GM18520 (cell line): ENCODE measurements around the gene ZNF143.
"Not testable (repeated sequence)": the region's sequence is repeated elsewhere in the genome, so short reads cannot be mapped to it uniquely, and the experiment has no call there.

Source experiments
- ATAC-seq: cut with Tn5 transposase; IDR thresholded peaks from one replicate; pipeline ENCODE4 v1.9.1; 2021; ENCODE audit not compliant: unreplicated experiment

Gene ZNF143

GRCh38 chr11:9495803-9496514 lies 35.1 kb downstream of the ZNF143 start:
- ATAC-seq = no peak

DNA sequence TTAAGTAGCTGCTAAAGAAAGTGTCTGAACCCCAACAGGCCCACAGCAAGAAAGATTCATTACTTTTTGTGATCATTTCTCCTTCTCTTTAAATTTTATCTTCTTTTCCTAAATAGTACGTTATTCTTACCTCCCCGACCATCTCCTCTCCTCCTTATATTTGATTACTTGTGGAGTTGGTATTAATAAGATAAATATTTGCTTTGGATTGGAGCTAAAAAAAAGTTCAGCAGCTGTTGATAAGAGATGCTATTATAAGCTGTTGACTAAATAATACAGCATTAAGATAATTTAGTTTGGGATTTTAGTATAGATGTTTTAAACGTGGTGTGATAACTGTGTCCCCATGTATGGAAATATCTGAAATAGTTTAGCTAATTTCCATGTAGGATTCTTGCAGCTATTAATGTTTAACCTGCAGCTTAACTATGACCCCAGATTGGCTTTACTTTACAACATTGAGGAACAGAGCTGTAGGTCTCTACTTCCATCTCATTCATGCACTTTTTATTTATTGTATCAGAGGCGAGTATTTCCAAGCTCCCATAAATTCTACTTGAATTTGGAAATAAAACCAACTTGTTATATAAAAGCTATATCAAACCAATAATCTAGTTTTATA lies 37.8 kb downstream of the ZNF143 start:
- ATAC-seq = no peak

DNA sequence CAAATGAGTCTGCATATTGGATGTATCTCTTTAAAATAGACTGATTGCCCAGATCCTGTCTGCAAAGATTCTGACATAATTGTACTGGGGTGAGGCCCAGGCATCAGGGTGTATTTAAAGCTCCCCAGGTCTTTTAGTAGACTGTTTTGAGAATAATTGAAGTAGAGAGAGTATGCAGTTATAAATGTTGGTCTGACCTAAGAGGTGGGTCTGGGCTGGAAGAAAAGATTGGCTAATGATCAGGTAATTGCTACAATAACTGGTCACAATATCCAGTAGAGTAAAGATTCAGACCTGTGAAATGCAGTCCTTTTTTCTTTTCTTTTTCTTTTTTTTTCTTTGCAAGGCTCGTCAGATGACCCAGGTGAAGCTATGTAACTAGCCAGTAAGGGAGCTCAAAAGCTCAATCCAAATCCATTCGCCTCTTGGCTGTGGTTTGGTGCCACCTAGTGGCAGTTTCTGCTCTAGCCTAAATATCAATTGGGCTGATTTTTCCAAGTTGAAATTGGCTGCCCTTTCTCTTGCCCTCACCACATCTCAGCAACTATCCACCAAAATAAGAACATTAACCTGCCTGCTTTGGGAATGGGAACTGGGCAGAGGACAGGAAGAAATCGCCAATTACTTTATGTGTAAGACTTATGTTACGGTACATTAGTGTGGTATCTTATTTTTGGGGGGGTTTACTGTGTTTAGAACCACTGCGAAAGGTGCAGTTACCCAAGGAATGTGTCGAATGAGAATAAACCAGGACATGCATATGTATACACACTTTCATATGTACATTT lies 45.9 kb downstream of the ZNF143 start:
- ATAC-seq = peak; percentile 35

DNA sequence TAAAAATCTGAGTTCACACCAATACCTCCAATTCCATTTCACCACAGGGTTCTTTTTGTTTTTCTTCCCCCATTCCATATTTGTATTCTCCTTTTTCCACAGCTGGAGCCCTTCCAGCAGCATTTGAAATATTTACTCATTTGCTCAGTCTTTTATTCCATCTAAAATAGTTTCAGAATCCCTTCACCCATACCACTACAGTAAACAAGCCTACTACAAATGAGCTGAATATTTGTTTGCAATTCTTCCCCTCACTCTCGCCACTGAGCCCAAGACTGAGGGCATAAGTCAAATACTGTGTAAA lies 46.4 kb downstream of the ZNF143 start:
- no peak for ATAC-seq

GRCh38 chr11:9509041-9509440 lies 48.2 kb downstream of the ZNF143 start:
- no peak for ATAC-seq

DNA sequence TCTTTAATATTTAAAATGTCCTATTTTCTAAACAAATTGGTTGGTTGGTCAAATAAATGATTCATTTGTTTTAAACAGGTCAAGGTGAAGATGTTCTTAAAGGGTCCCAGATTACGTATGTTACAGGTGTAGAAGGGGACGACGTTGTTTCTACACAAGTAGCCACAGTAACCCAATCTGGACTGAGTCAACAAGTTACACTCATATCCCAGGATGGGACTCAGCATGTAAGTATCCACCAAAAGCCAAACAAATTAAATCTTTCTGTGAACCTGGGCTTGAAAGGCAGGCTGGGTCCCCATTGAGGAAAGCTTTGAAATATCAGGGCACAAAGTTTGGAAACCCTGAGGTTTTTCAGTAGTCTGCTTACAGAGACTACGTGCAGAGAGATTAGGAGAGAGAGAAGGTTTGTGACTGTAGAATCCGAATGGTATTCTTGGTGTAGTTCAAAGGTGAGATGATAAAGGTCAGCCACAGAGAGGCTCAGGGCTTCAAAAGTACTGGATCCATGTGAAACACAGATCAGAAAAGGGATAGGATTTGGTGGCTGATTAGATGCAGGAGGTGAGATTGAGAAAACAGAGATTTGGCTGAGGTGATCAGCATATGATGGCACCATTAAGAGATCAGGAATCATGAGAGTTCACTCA lies 51.7 kb downstream of the ZNF143 start:
- ATAC-seq = no peak

GRCh38 chr11:9514576-9514975 lies 53.8 kb downstream of the ZNF143 start:
- not testable (repeated sequence) for ATAC-seq

- no peak for ATAC-seq
Observed at GRCh38 chr11:9516113-9516512, 55.3 kb downstream of the ZNF143 start.

- ATAC-seq = no peak
Observed at GRCh38 chr11:9518835-9519410, 58.1 kb downstream of the ZNF143 start.

DNA sequence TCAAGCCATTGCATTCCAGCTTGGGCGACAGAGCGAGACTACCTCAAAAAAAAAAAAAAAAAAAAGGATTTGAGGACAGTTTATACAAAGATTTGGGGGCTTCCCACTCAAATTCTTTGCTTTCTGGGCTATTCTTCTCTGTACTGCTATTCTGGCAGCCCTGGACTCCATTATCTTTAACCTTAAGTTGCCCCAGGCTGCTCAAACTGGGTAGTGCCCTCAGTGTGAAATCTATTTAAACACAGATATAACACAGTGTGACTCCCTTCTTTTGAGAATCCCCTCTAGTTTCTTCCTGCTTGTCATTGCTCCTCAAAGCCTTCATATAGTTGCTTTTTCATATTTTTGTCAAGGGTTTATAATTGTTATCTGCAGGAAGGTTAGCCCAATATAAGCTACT lies 63.2 kb downstream of the ZNF143 start:
- no peak for ATAC-seq

DNA sequence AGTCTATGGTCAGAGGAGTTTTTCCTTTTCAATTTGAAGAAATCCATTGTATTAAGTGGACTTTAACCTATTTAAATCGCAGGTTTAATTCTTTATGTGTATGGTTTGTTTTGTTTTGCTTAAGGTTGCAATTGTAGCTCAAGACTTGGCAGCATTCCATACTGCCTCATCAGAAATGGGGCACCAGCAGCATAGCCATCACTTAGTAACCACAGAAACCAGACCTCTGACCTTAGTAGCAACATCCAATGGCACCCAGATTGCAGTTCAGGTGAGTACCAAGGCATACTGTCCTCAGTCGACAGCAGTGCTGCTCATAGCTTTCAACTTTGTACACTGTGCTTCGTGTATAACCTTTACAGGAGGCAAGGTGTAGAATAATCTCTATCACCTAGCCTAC lies 64.3 kb downstream of the ZNF143 start:
- no peak for ATAC-seq

GRCh38 chr11:9527481-9528135 lies 66.8 kb downstream of the ZNF143 start:
- no peak for ATAC-seq

GRCh38 chr11:9528136-9528501 lies 67.3 kb downstream of the ZNF143 start:
- ATAC-seq = no peak

DNA sequence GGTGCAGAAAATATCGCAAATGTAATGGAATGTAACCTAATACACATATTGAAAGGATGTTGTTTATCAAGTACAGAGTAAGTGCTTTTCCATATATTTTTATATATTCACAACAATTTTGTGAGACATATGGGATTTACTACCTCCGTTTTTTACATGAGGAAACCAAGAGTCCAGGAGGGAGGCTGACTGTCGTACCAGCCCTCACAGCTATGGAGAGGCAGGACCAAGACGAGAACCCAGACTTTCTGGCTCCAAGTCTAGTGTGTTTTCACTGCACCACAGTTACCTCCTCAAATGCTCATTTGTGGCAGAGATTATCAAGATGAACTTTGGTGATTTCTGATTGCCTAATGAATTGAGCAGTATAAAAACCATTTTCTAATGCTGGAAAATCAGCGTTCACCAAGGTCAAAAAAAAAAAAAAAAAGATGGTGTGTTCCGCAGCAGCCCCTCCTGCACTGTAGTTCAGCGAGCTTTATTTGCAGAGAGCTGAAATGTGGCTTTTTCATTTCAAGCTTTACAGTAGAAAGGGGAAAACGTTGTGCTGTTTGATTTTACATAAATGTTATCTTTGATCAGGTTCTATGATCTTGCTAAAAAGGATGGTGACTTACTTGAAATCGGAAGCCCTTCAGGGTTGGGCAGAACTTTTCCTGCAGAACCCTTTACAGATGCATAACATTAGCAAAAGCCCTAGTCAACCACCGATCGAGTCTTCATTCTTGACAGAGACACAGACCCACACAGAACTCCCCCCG lies 67.9 kb downstream of the ZNF143 start:
- ATAC-seq = no peak

DNA sequence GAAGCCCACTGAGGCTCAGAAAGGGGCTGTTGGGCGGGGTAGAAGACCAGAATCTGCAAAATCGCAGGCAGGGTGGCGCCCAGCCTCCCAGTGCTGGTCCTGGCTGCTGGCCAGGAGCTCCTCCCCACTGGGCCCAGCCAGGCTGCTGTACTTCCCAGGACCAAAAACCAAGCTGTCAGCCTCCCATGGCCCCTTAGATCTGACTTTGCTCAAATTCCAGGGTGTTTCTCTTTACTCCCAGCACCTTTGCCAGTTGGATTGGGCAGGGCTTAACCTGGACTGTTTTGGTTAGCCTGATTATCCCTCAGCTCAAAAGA lies 68.5 kb downstream of the ZNF143 start:
- ATAC-seq = no peak

DNA sequence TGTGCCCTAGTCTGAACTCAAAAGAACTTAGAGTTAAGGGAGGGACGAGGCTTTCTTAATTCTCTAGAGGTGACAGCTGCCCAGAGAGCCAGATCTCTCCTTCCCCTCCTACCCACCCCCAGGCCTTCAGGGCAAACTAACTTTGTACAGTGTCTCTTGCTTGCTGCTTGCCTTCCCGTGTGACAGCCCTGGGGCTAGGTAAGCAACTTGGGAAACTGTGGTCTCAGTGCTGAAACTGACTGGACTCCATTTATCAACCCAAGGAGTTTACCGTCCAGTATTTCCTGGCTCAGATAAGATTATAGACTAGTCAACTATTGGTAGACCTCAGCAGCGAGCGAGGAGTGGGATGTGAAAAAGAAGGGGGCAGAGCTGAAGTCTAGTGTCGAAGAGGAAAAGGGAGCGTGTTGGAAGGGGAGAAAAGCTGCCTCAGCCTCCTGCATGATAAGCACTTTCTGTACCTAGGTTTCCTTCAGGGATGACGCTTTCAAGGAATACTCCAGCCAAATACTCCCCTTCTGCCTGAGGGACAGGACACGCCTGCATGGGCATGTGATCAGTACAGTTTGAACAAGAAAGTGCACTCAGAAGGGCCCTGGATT lies 69.3 kb downstream of the ZNF143 start:
- ATAC-seq = no peak

GRCh38 chr11:9530901-9531625 lies 70.3 kb downstream of the ZNF143 start:
- no peak for ATAC-seq

DNA sequence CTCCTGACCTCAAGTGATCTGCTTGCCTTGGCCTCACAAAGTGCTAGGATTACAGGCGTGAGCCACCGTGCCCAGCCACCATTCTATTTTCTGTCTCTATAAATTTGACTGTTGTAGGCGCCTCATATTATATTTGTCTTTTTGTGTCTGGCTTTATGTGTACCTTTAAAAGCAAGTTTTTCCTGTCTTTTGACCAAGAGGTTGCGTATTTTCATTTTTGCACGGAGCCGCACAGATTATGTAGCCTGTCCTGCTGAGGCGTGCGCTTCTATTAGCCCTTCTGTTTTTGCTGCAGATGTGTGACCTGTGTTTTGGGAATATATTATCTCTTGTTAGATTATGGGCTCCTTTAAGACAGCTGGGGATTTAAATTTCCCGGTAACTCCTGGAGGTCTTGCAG lies 72.2 kb downstream of the ZNF143 start:
- ATAC-seq = no peak

DNA sequence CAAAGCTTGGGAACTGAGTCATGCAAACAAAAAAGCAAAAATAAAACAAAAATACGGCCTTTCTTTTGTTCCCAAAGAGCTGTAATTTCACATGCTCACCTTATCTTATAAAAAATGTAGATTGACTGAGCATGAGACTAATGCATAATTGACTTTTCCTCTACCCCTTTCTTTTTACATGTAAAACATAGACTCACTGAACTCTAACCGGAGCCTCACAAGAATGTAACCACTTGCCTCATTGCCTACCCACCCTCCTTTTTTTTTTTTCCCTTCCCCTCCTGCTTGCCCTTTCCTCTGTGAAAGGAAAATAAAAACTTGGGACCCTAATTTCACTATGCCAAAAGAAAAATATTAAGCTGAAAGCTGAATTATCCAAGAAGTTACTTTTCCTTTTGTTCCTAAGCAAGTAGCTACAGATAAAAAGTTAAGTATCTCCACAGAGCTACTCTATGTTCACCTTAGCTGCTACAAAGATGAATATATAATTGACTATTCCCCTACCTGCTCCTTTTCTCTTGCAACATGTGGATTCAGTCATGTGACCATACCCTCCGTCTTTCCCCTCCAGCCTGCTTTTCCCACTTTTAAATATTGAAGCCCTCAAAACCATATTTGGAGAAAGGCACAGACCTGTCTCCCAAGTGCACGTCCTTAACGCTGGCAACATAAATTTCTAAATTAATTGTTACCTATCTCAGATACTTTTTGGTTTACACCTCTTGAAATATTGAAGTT lies 73.1 kb downstream of the ZNF143 start:
- no peak for ATAC-seq
